ENCODE results near the gene FAM167B.
"Not testable (repeated sequence)": the region's sequence is repeated elsewhere in the genome, so short reads cannot be mapped to it uniquely, and the experiment has no call there.

Gene FAM167B

DNA sequence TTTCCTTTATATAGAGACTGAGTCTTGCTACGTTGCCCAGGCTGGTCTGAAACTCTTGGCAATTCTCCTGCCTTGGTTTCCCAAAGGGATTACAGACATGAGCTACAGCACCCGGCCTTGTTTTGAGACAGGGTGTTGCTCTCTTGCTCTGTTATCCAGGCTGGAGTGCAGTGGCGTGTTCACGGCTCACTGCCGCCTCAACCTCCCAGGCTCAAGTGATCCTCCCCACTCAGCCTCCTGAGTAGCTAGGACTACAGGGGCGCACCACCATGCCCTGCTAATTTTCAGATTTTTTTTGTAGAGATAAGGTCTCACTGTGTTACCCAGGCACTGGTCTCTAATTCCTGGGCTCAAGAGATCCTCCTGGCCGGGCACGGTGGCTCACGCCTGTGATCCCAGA lies 18.8 kb downstream of the FAM167B start:
- DNase-seq, result no peak

DNA sequence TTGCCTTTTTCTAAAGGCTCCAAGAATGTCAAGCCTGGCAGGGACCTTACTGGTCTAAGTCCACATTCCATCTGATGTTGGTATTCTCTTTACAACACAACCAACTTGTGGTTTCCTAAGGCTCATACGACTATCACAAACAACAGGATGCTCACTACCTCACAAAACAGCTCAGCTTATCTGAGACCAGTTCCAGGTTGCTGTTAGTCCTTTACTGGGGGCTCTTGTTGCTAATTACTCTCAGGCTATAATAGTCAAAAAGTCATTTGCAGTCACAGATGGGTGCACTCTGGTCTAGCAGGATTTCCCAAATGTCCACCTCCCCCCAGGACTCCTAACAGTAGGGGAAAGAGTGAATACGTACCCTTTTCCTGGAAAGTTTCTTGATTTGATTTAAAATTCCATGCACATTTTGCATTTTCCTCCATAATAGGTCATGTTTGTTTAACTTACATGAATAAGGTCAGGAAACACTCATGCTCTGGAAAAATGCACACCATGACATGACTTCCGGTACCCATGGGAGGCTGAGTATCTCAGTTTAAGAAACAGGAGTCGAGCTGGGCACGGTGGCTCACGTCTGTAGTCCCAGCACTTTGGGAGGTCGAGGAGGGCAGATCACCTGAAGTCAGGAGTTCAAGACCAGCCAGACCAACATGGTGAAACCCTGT lies 20.0 kb downstream of the FAM167B start:
- DNase-seq, result no peak

DNA sequence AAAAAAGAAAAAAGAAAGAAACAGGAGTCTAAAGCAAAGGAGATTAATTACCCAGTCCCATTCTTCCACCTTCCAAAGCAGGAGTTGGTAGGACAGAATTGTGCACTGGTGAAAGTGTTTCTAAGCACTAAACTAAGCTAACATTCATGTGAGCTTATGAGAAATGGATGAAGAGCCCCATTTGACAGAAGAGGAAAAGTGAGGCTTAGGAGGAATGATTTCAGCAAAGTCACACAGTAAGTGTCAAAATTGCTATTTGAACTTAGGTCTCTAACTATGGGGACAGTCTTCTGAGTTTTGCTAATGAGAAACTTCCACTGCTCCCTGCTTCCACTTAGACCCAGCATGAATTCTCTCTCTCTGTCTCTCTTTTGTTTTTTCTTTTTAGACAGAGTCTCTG lies 22.7 kb downstream of the FAM167B start:
- DNase-seq, result no peak

DNA sequence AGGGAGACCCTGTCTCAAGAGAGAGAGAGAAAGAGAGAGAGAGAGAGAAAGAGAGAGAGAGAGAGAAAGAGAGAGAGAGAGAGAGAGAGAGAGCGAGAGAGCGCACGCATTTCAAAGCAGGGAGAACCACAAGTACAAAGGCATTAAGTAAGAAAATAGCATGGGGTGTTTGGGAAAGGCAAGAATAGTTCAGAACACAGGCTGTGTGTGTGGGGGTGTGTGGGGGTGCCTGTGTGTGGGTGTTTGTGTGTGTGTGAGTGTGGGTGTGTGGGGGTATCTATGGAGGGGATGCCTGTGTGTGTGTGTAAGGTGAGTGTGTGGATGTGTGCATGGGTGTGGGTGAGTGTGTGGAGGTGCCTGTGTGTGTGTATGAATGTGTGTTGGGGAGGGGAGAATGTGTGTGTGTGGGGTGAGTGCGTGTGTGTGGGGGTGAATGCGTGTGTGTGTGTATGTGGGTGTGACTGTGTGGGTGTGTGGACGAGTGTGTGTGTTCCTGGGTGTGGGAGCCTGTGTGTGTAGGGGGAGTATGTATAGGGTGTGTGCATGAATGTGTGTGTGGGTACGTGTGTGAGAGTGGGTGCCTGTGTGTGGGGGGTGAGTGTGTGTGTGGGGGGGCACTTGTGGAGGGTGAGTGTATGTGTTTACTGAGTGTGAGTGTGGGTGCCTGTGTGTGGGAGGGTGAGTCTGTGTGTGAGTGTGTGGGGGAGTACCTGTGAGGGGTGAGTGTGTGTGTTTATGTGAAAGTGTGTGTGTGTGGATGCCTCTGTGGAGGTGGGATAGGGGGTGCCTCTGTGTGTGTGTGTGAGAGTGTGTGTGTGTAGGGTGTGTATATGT lies 25.8 kb downstream of the FAM167B start:
- peak; percentile 26 for DNase-seq

DNA sequence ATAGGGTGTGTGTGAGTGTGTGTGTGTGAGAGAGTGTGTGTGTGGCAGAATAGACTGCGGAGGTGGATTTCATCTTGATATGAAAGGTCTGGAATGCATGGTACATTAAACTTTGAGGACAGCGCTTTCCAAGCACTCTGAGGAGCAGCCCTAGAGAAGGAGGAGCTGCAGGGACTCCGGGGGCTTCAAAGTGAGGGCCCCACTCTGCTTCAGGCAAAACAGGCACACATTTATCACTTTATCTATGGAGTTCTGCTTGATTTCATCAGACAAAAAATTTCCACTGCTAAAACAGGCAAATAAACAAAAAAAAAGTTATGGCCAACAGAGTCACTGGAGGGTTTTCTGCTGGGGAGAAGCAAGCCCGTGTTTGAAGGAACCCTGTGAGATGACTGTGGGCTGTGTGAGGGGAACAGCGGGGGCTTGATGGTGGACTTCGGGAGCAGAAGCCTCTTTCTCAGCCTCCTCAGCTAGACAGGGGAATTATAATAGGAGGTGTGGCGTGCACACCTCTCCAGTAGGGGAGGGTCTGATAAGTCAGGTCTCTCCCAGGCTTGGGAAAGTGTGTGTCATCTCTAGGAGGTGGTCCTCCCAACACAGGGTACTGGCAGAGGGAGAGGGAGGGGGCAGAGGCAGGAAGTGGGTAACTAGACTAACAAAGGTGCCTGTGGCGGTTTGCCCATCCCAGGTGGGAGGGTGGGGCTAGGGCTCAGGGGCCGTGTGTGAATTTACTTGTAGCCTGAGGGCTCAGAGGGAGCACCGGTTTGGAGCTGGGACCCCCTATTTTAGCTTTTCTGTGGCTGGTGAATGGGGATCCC lies 26.6 kb downstream of the FAM167B start:
- DNase-seq, result peak; percentile 75

DNA sequence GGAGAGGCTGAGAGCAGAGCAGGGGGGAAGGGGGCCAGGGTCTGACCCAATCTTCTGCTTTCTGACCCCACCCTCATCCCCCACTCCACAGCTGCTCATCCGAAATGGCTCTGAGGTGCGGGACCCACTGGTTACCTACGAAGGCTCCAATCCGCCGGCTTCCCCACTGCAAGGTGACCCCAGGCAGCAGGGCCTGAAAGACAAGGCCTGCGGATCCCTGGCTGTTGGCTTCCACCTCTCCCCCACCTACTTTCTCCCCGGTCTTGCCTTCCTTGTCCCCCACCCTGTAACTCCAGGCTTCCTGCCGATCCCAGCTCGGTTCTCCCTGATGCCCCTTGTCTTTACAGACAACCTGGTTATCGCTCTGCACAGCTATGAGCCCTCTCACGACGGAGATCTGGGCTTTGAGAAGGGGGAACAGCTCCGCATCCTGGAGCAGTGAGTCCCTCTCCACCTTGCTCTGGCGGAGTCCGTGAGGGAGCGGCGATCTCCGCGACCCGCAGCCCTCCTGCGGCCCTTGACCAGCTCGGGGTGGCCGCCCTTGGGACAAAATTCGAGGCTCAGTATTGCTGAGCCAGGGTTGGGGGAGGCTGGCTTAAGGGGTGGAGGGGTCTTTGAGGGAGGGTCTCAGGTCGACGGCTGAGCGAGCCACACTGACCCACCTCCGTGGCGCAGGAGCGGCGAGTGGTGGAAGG lies 27.8 kb downstream of the FAM167B start:
- DNase-seq, result no peak

DNA sequence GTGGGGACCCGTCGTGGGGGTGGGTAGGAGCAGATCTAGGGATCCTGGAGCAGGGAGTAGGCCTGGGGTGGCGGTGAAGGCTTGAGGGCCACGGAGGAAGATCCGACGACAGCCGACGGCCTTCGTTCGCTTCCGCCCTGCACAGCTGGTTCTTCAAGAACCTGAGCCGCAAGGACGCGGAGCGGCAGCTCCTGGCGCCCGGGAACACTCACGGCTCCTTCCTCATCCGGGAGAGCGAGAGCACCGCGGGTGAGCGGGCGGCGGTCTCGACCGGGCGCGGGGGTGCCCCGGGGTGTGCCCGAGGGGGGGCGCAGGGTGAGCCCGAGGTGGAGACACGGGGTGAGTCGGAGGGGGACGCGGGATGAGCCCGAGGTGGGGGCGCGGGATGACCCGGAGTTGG lies 28.4 kb downstream of the FAM167B start:
- DNase-seq, result no peak

DNA sequence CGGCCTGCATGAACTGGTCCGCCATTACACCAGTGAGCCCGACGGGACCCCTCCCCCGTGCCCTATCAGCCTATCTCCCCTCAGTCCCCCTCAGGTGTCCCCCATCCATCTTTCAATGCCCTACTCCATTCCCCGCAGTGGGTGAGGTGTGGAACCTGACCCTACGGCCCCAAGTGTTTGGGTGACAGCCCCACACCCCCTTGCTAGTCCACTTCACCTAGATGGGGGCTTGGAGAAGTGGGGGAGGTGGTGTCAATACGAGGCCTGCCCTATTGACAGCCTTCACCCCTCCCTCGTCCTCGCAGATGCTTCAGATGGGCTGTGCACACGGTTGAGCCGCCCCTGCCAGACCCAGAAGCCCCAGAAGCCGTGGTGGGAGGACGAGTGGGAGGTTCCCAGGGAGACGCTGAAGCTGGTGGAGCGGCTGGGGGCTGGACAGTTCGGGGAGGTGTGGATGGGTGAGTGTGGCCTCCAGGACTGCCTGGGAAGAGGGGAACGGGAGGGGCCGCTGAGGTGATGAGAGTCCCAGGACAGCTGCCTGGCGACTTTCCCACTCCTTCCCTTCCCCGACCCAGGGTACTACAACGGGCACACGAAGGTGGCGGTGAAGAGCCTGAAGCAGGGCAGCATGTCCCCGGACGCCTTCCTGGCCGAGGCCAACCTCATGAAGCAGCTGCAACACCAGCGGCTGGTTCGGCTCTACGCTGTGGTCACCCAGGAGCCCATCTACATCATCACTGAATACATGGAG lies 29.2 kb downstream of the FAM167B start:
- DNase-seq, result no peak

DNA sequence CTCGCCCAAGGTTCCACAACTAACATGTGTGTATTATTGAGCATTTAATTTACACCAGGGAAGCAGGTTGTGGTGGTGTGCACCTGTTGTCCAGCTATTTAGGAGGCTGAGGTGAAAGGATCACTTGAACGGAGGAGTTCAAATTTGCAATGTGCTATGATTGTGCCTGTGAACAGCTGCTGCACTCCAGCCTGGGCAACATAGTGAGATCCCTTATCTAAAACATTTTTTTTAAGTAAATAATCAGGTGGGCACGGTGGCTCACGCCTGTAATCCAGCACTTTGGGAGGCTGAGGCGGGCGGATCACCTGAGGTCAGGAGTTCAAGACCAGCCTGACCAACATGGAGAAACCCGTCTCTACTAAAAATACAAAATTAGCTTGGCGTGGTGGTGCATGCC lies 37.8 kb downstream of the FAM167B start:
- not testable (repeated sequence) for DNase-seq

DNA sequence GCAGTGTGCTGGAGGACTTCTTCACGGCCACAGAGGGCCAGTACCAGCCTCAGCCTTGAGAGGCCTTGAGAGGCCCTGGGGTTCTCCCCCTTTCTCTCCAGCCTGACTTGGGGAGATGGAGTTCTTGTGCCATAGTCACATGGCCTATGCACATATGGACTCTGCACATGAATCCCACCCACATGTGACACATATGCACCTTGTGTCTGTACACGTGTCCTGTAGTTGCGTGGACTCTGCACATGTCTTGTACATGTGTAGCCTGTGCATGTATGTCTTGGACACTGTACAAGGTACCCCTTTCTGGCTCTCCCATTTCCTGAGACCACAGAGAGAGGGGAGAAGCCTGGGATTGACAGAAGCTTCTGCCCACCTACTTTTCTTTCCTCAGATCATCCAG lies 38.6 kb downstream of the FAM167B start:
- DNase-seq, result no peak

DNA sequence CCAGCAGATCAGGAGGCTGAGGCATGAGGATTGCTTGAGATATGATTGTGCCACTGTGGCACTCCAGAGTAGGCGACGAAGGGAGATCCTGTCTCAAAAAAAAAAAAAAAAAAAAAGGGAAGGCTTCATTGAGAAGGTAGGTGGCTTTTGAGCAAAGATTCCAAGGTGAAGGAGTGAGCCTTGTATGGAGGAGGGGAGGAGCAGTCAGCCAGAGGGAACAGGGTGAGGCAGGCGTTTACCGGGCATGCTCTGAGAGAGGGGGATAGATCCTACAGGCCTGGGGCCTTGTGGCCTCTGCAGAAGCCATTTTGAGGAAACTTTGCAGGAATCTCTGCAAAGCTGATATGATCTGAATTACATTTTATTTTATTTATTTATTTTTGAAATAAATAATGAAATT lies 39.7 kb downstream of the FAM167B start:
- DNase-seq, result no peak

DNA sequence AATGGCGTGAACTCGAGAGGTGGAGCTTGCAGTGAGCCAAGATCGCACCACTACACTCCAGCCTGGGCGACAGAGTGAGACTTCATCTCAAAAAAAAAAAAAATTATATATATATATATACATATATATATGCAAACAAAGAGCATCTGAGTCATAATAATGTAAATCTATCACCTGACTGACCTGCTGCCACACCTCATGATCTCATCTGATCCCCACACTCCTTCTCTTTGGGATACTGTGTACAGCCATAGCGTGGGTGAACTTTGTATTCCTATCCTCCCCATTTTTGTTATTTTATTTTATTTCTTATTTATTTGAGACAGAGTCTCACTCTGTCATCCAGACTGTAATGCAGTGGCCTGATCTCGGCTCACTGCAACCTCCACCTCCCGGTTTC lies 42.2 kb downstream of the FAM167B start:
- DNase-seq, result no peak

DNA sequence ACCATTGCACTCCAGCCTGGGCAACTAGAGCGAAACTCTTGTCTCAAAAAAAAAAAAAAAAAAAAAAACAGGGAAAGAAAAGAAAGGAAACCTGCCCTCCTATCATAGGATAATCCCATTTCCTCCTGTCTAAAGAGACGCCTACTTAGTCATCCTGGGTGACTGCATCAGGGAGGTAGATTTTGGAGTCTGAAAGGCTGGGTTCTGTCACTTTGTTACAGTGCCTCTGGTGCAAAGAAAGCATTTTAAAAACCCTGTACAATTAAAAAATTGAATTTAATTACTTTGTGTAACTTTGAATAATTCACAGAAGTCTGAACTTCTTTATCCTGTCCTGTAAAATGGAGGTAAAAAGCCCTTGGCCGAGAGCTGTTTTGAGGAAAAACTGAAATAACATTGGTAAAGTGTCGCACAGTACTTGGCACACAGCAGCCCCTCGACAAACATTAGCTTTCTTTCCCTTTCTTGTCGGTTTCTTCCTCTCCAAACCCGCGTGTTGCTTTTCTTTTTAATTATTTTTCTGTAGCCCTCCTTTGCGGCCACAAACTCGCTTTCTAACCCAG lies 44.2 kb downstream of the FAM167B start:
- DNase-seq, result no peak

DNA sequence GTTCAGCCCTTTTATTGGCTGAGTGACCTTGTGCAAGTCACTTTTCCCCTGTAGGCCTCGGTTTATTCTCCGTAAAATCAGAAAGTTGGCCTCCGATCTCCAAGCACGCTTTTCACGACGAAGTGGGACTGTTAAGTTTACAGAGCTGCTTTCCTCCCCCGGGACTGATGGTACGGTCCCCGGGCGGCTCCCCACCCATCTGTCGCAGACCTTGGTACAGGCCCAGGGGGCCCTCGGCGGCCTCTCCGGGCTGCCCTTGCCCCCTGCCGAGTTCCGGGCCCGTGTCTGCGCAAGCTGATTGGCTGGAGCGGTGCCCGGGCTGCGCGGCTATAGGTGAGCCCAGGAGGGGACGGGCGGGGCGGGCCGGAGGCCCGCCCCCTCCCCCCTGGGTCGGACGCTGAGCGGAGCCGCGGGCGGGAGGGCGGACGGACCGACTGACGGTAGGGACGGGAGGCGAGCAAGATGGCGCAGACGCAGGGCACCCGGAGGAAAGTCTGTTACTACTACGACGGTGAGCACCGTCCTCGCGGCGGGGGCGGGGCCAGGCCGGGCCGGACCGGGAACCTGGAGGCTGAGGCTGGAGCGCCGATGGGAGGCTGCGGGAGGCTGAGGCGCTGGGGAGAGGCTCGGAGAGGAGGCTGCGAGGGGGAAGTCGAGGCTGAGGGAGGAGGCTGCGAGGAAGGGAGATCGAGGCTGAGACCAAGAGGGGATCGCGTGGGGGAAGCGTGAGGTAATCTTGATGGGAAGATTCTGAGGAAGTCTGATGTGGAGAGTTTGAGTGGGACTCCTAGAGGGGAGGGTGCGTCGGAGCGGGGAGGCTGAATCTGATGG lies 44.9 kb downstream of the FAM167B start, which contains the start of gene HDAC1:
TSS of gene HDAC1 (plus strand) at position 376 of the 831 bp plus-strand sequence. CDS start at position 463, 87 bp downstream.
- peak; percentile 99 for DNase-seq

DNA sequence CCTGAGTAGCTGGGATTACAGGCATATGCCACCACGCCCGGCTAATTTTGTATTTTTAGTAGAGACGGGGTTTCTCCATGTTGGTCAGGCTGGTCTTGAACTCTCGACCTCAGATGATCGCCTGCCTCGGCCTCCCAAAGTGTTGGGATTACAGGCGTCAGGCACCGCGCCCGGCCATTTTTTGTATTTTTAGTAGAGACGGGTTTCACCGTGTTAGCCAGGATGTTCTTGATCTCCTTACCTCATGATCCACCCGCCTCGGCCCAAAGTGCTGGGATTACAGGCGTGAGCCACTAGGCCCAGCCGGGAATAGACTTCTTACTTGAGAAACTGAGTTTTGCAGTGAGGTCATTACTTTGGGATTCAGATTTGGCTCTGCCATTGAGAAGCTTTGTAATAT lies 51.2 kb downstream of the FAM167B start:
- DNase-seq, result not testable (repeated sequence)
